ENCODE data around the gene FNBP1.

DNA sequence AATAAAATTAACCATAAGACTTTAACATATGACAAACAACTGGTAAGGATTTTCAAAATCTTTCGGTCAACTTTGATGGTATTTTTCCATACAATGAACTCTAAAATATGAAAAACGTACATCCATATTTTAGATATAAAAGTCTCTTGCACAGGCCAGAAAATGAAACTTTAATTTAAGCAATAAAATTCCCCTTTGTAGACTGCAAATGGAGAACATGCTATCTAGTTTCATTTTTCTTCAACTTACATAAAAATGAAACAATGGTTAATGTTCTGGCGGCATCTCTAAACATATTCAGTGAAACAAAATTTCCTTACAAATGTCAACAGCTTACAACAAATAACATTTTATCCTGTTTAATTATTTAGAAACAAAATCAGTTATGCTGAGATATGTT, 123.7 kb downstream of the FNBP1 start:
- TF ChIP-seq, protein P1, sequence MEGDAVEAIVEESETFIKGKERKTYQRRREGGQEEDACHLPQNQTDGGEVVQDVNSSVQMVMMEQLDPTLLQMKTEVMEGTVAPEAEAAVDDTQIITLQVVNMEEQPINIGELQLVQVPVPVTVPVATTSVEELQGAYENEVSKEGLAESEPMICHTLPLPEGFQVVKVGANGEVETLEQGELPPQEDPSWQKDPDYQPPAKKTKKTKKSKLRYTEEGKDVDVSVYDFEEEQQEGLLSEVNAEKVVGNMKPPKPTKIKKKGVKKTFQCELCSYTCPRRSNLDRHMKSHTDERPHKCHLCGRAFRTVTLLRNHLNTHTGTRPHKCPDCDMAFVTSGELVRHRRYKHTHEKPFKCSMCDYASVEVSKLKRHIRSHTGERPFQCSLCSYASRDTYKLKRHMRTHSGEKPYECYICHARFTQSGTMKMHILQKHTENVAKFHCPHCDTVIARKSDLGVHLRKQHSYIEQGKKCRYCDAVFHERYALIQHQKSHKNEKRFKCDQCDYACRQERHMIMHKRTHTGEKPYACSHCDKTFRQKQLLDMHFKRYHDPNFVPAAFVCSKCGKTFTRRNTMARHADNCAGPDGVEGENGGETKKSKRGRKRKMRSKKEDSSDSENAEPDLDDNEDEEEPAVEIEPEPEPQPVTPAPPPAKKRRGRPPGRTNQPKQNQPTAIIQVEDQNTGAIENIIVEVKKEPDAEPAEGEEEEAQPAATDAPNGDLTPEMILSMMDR (IDR thresholded peaks at IDR 0.05; ENCODE audit: insufficient read depth, low read length), result no peak
- no peak for TF ChIP-seq POLR2AphosphoS5 (IDR thresholded peaks at IDR 0.05; ENCODE audit: low read depth)
